IPS-15b (cell line): ENCODE data around the gene TWSG1.
A peak's percentile ranks its signal among the peaks of the same experiment; 100 is the strongest.

Source experiments
- H3K27me3 ChIP-seq: one replicate; pipeline ENCODE4 v1.6.1; 2013; ENCODE audit warnings: low read length; ENCODE audit not compliant: control insufficient read depth, insufficient read depth
- H3K36me3 ChIP-seq: one replicate; pipeline ENCODE4 v1.6.1; 2013; ENCODE audit warnings: low read length; ENCODE audit not compliant: control insufficient read depth, insufficient read depth
- H3K4me1 ChIP-seq: one replicate; pipeline ENCODE4 v1.6.1; 2013; ENCODE audit warnings: mild to moderate bottlenecking, low read length; ENCODE audit not compliant: control insufficient read depth, insufficient read depth
- H3K4me3 ChIP-seq: one replicate; pipeline ENCODE4 v1.5.1; 2013; ENCODE audit warnings: low read depth, low read length
- H3K9ac ChIP-seq: one replicate; pipeline ENCODE4 v1.6.1; 2013; ENCODE audit warnings: low read depth, mild to moderate bottlenecking, low read length
- H3K9me3 ChIP-seq: one replicate; pipeline ENCODE4 v1.6.1; 2013; ENCODE audit warnings: mild to moderate bottlenecking, low read length; ENCODE audit not compliant: control insufficient read depth, insufficient read depth

The TWSG1 gene

DNA sequence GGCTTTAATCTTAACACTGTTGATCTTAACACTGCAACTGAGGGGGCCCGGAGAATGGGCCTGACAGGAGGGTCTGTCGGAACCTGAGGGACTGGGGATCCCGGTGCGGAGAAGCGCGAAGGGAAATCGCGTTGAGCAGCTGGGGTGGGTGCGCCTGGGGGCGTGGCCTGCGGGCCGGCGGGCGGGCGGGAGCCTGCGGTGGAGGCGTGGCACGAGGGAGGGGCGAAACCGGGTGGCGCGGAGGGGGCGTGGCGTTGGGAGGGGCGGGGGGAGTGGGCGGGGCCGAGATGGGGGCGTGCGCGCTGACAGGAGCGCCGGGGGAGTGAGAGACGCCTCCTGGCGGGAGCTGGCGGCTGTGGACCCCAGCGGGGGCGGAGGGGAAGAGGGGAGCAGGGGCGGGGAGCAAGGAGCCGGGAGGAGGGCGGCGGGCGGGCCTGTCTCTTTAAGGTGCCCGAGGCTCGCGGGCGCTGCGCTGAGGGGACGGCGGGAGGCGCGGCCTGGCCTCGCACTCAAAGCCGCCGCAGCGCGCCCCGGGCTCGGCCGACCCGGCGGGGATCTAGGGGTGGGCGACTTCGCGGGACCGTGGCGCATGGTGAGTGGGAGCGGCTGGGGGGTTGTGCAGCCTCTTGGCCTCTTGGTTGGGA, at the start of gene TWSG1:
Gene TWSG1, plus strand, starts transcription at position 445 of the 644 bp plus-strand sequence. CDS start 2,457 bp downstream, outside the sequence.
- peak within 1 kb of the TSS; percentile 72 for H3K4me3 ChIP-seq
- peaks cover 2% of the 10 kb centered on the region for H3K4me1 ChIP-seq
- H3K9me3 ChIP-seq = no peaks in the 10 kb centered on the region
- H3K9ac ChIP-seq = peak within 1 kb of the TSS; percentile 70
- H3K36me3 ChIP-seq = peaks cover 3% of the 10 kb centered on the region
- H3K27me3 ChIP-seq = peaks cover 13% of the 10 kb centered on the region

GRCh38 chr18:9285604-9286003, 49.0 kb upstream of the TWSG1 start:
- H3K27me3 ChIP-seq = no peaks in the 10 kb centered on the region
- no peaks in the 10 kb centered on the region for H3K9me3 ChIP-seq
- no peak overlapping the region for H3K4me3 ChIP-seq
- H3K4me1 ChIP-seq = peaks cover 3% of the 10 kb centered on the region
- no peaks in the 10 kb centered on the region for H3K36me3 ChIP-seq
- H3K9ac ChIP-seq = no peak overlapping the region

GRCh38 chr18:9287036-9287435, 47.5 kb upstream of the TWSG1 start:
- H3K9ac ChIP-seq = no peak overlapping the region
- H3K9me3 ChIP-seq = no peaks in the 10 kb centered on the region
- no peak overlapping the region for H3K4me3 ChIP-seq
- peaks cover 3% of the 10 kb centered on the region for H3K4me1 ChIP-seq
- no peaks in the 10 kb centered on the region for H3K27me3 ChIP-seq
- H3K36me3 ChIP-seq = no peaks in the 10 kb centered on the region

DNA sequence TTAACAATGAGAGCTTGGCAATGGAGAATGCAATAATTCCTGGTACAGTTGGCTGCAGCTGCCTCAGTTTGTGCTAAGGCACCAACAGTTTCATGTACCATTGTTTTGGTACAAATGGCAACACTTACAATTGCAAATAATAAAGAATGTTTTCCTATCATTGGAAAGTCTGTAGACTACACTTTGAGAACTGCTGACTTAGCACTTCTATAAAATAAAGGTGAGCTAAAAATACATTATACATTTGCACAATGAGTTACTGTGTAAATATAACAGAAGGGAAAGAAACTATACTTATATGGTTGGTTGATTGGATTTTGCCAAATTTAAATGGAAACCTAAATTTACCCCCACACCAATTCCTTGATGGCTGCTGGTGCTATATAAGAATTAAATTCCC, 44.9 kb upstream of the TWSG1 start:
- Histone ChIP-seq H3K4me3 (no peak overlapping the region), H3K4me1 (peaks cover 3% of the 10 kb centered on the region), H3K36me3 (no peaks in the 10 kb centered on the region), H3K9me3 (peaks cover 7% of the 10 kb centered on the region), H3K27me3 (no peaks in the 10 kb centered on the region), H3K9ac (no peak overlapping the region)

- Histone ChIP-seq H3K4me3 (no peak overlapping the region), H3K9ac (no peak overlapping the region), H3K4me1 (peaks cover 3% of the 10 kb centered on the region), H3K36me3 (no peaks in the 10 kb centered on the region), H3K9me3 (peaks cover 7% of the 10 kb centered on the region), H3K27me3 (no peaks in the 10 kb centered on the region)
These were observed 44.4 kb upstream of the TWSG1 start for GRCh38 chr18:9290156-9290555.

- H3K4me1 ChIP-seq = no peaks in the 10 kb centered on the region
- H3K4me3 ChIP-seq = no peak overlapping the region
- H3K9me3 ChIP-seq = peaks cover 11% of the 10 kb centered on the region
- no peaks in the 10 kb centered on the region for H3K27me3 ChIP-seq
- no peaks in the 10 kb centered on the region for H3K36me3 ChIP-seq
- H3K9ac ChIP-seq = no peak overlapping the region
These were observed 42.5 kb upstream of the TWSG1 start for GRCh38 chr18:9292047-9292446.

- Histone ChIP-seq H3K27me3 (no peaks in the 10 kb centered on the region), H3K4me1 (no peaks in the 10 kb centered on the region), H3K36me3 (no peaks in the 10 kb centered on the region), H3K4me3 (no peak overlapping the region), H3K9me3 (peaks cover 15% of the 10 kb centered on the region), H3K9ac (no peak overlapping the region)
These were observed 40.6 kb upstream of the TWSG1 start for GRCh38 chr18:9293948-9294347.

- Histone ChIP-seq H3K4me3 (no peak overlapping the region), H3K4me1 (no peaks in the 10 kb centered on the region), H3K36me3 (no peaks in the 10 kb centered on the region), H3K27me3 (no peaks in the 10 kb centered on the region), H3K9ac (no peak overlapping the region), H3K9me3 (peaks cover 15% of the 10 kb centered on the region)
These were observed 38.2 kb upstream of the TWSG1 start for GRCh38 chr18:9296233-9297006.

DNA sequence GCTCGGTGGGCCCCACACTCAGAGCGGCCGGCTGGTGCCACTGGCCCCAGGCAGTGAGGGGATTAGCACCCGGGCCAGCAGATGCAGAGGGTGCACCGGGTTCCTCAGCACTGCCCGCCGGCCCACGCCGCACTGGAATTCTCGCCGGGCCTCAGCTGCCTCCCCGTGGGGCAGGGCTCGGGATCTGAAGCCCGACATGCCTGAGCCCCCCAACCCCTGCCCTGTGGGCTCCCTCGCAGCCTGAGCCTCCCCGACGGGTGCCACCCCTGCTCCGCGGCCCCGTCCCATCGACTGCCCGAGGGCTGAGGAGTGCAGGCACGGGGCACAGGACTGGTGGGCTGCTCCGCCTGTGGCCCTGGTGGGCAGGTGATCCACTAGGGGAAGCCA, 37.6 kb upstream of the TWSG1 start:
- no peaks in the 10 kb centered on the region for H3K27me3 ChIP-seq
- H3K4me3 ChIP-seq = no peak overlapping the region
- no peaks in the 10 kb centered on the region for H3K4me1 ChIP-seq
- no peaks in the 10 kb centered on the region for H3K36me3 ChIP-seq
- H3K9me3 ChIP-seq = peaks cover 15% of the 10 kb centered on the region
- no peak overlapping the region for H3K9ac ChIP-seq

DNA sequence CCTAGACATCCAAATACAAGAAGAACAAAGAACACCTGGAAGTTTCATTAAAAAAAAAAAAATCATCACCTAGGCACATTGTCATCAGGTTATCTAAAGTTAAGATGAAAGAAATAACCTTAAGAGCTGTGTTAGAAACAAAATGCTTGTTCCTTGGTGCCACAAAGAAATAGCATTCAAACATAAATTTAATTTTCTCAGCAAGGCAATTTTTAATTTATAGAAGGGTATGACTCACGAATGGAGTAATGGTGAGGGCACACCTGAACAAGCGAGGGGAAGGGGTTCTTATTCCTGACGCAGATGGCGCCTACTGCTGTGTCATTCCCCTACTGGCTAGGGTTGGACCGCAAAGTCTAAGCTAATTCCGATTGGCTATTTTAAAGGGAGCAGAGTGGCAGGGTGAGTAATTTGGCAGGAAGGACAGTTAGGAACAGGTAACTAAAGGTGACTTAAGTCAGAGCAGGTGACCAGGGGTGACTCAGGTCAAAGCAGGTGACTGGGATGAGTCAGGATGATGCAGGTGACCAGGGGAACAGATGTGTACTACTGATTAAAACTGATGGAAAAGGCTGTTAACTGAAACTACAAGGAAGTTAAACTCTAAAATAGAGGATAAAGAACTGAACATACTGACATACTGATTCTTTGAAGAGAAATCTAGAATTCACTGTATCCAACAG, 30.0 kb upstream of the TWSG1 start:
- no peaks in the 10 kb centered on the region for H3K36me3 ChIP-seq
- H3K9me3 ChIP-seq = peaks cover 3% of the 10 kb centered on the region
- H3K4me3 ChIP-seq = no peak overlapping the region
- H3K27me3 ChIP-seq = no peaks in the 10 kb centered on the region
- H3K4me1 ChIP-seq = no peaks in the 10 kb centered on the region
- H3K9ac ChIP-seq = no peak overlapping the region

- Histone ChIP-seq H3K27me3 (no peaks in the 10 kb centered on the region), H3K9ac (no peak overlapping the region), H3K9me3 (no peaks in the 10 kb centered on the region), H3K4me1 (no peaks in the 10 kb centered on the region), H3K36me3 (no peaks in the 10 kb centered on the region), H3K4me3 (no peak overlapping the region)
These were observed 15.2 kb upstream of the TWSG1 start for GRCh38 chr18:9319333-9319732.

- Histone ChIP-seq H3K27me3 (no peaks in the 10 kb centered on the region), H3K9me3 (no peaks in the 10 kb centered on the region), H3K36me3 (no peaks in the 10 kb centered on the region), H3K4me1 (no peaks in the 10 kb centered on the region), H3K4me3 (no peak overlapping the region), H3K9ac (no peak overlapping the region)
These were observed 13.5 kb upstream of the TWSG1 start for GRCh38 chr18:9321017-9321452.
